K562 (cell line): ENCODE measurements around the gene BRWD1. TPM values are rescaled to one million over a fixed set of nuclear protein-coding genes. Genes with fewer than 3 reads are reported as not detected.

Source experiments
- ARNT ChIP-seq, 2 experiments: fragments of 450-650 bp; IDR thresholded peaks; 2 replicates each; pipeline ENCODE4 v1.6.1; 2016; ENCODE audit warnings: mild to moderate bottlenecking in 1 of 2
- BRF2 ChIP-seq: IDR thresholded peaks from 3 replicates; pipeline ENCODE4 v1.6.1; 2011; ENCODE audit warnings: borderline replicate concordance, mild to moderate bottlenecking; ENCODE audit not compliant: insufficient read length, insufficient read depth
- CREB1 ChIP-seq, 2 experiments: sonication (generic) in 1 of 2; formaldehyde crosslinking in 1 of 2; IDR thresholded peaks; 2 replicates each; pipeline versions ENCODE4 v1.6.1 to v1.8.0; 2012 to 2022; ENCODE audit warnings: inconsistent platforms in 1 of 2, mild to moderate bottlenecking in 1 of 2, missing genetic modification reagents in 1 of 2, moderate library complexity in 1 of 2
- CREB5 ChIP-seq: fragments of 250-450 bp; sonication (Bioruptor Pico); IDR thresholded peaks from 2 replicates; pipeline ENCODE4 v1.5.0; 2020; ENCODE audit warnings: mild to moderate bottlenecking
- DNMT1 ChIP-seq: fragments of 450-650 bp; IDR thresholded peaks from 2 replicates; pipeline ENCODE4 v1.6.1; 2016; ENCODE audit warnings: antibody characterized with exemption, mild to moderate bottlenecking
- FOXA1 ChIP-seq: fragments of 450-650 bp; IDR thresholded peaks from 2 replicates; pipeline ENCODE4 v1.6.1; 2016; ENCODE audit warnings: mild to moderate bottlenecking, borderline replicate concordance
- GTF2A2 ChIP-seq: IDR thresholded peaks from 2 replicates; pipeline ENCODE4 v1.6.1; 2016; ENCODE audit warnings: mild to moderate bottlenecking, missing genetic modification characterization, missing compliant biosample characterization
- KHSRP ChIP-seq: fragments of 450-650 bp; IDR thresholded peaks from 2 replicates; pipeline ENCODE4 v1.6.1; 2017
- MXD1 ChIP-seq: fragments of 250-450 bp; sonication (Bioruptor Pico); IDR thresholded peaks from 2 replicates; pipeline ENCODE4 v1.8.0; 2021; ENCODE audit warnings: borderline replicate concordance, mild to moderate bottlenecking, moderate library complexity; ENCODE audit not compliant: poor library complexity, severe bottlenecking
- MXI1 ChIP-seq: IDR thresholded peaks from 2 replicates; pipeline ENCODE4 v1.6.1; 2011; ENCODE audit warnings: low read depth, mild to moderate bottlenecking, improper control_type of control experiment, low read length
- SRSF1 ChIP-seq: fragments of 200-400 bp; formaldehyde crosslinking; IDR thresholded peaks from 2 replicates; pipeline ENCODE4 v1.6.1; 2017; ENCODE audit warnings: mild to moderate bottlenecking, low read depth, low read length, moderate library complexity
- ZBTB26 ChIP-seq: fragments of 450-650 bp; formaldehyde crosslinking; IDR thresholded peaks from 2 replicates; pipeline ENCODE4 v1.4.0; 2022; ENCODE audit warnings: missing genetic modification characterization
- ZKSCAN8 ChIP-seq: fragments of 200-800 bp; sonication (Bioruptor generic); IDR thresholded peaks from 2 replicates; pipeline ENCODE4 v1.6.1; 2016; ENCODE audit warnings: missing genetic modification characterization, missing compliant biosample characterization
- ZNF3 ChIP-seq: fragments of 250-450 bp; sonication (Bioruptor Pico); IDR thresholded peaks from 2 replicates; pipeline ENCODE4 v1.5.0; 2021; ENCODE audit warnings: mild to moderate bottlenecking, moderate library complexity
- ZNF318 ChIP-seq, 2 experiments: fragments of 450-650 bp; IDR thresholded peaks; 2 replicates each; pipeline ENCODE4 v1.6.1; 2016; ENCODE audit warnings: mild to moderate bottlenecking in 2 of 2, borderline replicate concordance in 1 of 2, low read depth in 1 of 2, moderate library complexity in 1 of 2
- ZNF41 ChIP-seq: fragments of 250-450 bp; sonication (Bioruptor Pico); conservative IDR thresholded peaks from 2 replicates; pipeline ENCODE4 v1.4.0; 2020; ENCODE audit warnings: mild to moderate bottlenecking
- polyA plus RNA-seq, 8 experiments: library from polyadenylated mRNA; depleted of rRNA in 4 of 8; stranded (reverse) in 5 of 8; unstranded in 3 of 8; fragments of >200 nt; fragmentation: Nextera tagmentation in 2 of 8; fragmentation: Illumina TruSeq in 1 of 8; extraction: Ambion mirVana in 2 of 8; extraction: Trizol in 1 of 8; gene quantifications; 2 replicates each; pipeline versions ENCODE4 v1.2.1 to v1.2.3, GENCODE V29; 2011 to 2014; ENCODE audit warnings: inconsistent platforms in 1 of 8, missing spikeins in 1 of 8
- total RNA-seq, 7 experiments: library from RNA; depleted of rRNA in 6 of 7; stranded (reverse); fragments of >200 nt in 6 of 7; fragmentation: Illumina TruSeq in 2 of 7; extraction: Trizol in 2 of 7; gene quantifications; 2 replicates each; pipeline versions ENCODE4 v1.2.1 to v1.2.3, GENCODE V29; 2011 to 2021; ENCODE audit warnings: low replicate concordance in 1 of 7

BRWD1 gene
- total and polyA plus RNA-seq, 9 of the 15 experiments (the other 6 are each of a cell fraction or from before 2014, with no cell fraction given), result 10.1 to 60.2 (median 34.1) TPM

- TF ChIP-seq MXD1 (no peak), ARNT (IDR thresholded peaks at IDR 0.05) (no peak), ZNF318 (IDR thresholded peaks at IDR 0.05; ENCODE audit: borderline replicate concordance in 1 of 2, low read depth in 1 of 2) (no peak), KHSRP (no peak), GTF2A2 (tag) (no peak), SRSF1 (no peak), ZKSCAN8 (CRISPR knock-in tag) (no peak), ZNF41 (no peak), CREB1 (IDR thresholded peaks at IDR 0.05) (no peak), CREB1 (CRISPR knock-in tag; IDR thresholded peaks at IDR 0.05) (no peak), MXI1 (peak; percentile 35; the same call in 1 of the 2 replicates), CREB5 (CRISPR knock-in tag) (no peak), ZNF3 (CRISPR knock-in tag) (0 out of 2 replicates have a peak, but pooled peaks have one; percentile 7), DNMT1 (no peak), ZBTB26 (CRISPR knock-in tag) (no peak), BRF2 (no peak), FOXA1 (no peak)
Observed at GRCh38 chr21:39347537-39347936, 34.1 kb upstream of the BRWD1 start (continued).
